NCI-H748 (cell line): ENCODE measurements around the gene RYR2.

Experiments used
- DNase-seq: peaks from one replicate; lab custom pipeline; 2025; ENCODE audit not compliant: unreplicated experiment; lab: John Stamatoyannopoulos, UW

The RYR2 gene

DNA sequence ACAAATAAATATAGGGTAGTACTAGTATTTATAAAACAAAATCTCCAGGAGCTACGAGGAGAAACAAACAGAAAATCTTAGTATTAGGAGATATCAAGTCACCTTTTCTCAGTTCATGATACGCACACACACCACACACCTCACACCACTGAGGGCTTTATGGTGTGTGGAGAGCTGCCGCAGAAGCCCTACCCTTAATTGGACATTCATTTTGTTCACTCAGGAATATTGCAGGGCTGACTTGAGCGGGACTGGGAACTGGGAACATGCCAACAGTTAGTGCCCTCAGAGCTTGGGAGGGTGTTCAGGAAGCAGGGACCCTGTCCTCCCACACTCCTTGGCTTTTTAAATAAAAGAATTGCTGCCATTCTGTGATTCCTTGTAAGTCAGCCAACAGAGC is 386.8 kb downstream of the RYR2 start:
- DNase-seq: no peak

DNA sequence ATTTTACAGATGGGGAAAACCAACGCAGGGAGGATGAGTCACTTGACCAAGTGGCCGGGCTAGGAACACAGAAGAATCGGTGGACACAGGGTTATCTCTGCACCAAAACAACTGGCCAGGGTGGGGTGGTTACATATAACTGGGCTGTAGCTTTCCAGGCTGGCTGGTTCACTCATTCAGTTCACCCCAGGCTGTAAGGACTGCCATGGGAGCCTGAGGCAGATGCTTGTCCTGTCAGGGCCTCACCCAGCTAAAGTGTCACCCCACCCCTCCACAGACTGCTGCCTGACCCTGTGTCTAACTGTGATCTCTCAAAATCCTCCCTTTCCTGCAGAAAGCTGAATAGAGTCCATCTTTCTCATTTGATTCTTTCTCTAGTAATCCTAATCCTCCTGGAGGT is 387.3 kb downstream of the RYR2 start:
- no peak for DNase-seq

DNA sequence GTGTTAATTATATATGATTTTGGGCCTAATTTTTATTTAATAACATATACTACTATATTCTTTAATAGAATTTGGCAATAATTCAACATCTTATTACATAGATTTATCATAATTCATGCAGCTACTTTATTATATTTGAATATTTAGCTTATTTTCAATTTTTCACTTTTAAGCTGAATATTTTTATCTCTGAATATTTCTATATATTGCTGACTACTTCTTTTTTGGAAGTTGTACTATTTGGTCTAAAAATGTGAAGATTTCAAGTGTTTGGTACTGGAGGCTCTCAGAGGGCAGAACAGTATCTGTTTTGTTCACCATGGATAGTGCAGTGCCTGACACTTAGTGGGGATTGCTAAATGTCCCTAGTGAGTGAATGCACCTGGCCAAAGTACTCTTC is 389.5 kb downstream of the RYR2 start:
- DNase-seq: no peak

DNA sequence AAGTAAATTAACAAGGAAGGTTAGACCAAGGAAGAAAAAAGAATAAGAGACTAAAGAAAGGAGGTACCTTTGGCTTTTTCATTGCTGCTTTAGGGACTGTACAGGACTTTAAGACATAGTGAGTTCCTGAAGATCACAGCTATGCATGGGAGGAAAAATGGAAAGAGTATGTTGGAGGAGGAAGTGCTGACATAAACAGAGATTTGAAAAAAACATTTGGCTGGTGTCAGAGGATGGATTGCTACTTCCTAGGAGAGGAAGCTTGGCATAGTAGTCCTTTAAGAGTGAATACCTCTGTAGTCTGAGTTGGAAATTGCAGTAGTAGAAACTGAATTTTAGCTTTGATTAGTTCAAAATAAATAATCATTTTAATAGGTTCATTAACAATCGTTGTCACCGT is 398.4 kb downstream of the RYR2 start:
- DNase-seq: no peak

DNA sequence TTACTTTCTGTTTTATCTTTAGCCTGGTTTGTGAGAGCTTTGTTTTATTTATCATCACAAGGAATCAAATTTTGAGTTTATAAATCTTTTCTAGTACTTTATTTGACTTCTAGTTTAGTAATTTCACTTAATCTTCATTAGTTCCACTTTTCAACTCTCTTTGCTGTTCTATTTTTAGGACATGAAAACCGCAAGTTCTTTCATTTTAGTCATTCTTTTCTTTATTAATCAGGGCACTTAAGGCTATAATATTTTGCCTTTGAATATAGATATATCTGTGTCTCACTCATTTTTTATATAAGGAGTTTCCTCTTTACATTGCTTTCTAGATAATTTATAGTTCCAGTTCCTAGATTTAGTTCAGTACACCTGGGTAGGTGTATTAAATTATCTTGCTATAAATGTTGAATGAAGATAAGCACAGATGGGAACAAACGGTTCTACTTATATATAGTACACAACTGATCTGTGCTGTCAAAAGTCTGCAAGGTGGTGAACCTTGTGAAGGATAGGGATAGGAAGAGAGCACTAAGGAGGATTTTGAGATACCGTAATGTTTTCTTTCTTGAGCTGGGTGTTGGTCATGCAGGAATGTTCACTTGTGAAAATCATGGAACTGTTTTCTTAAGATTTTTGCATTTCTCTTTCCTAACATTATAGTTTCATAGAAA is 402.3 kb downstream of the RYR2 start:
- DNase-seq: no peak

DNA sequence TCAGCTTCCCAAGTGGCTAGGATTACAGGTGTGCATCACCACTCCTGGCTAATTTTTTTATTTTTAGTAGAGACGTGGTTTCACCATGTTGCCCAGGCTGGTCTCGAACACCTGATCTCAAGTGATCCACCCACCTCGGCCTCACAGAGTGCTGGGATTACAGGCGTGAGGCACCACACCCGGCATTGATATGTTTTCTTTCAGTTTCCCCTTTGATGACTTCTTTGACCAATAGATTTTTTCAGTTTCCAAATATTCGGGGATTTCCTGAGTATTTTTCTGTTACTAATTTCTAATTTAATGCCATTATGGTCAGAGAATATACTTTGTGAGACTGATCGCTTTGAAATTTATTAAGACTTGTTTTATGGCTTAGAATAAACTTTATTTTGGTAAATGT is 406.1 kb downstream of the RYR2 start:
- no peak for DNase-seq

DNA sequence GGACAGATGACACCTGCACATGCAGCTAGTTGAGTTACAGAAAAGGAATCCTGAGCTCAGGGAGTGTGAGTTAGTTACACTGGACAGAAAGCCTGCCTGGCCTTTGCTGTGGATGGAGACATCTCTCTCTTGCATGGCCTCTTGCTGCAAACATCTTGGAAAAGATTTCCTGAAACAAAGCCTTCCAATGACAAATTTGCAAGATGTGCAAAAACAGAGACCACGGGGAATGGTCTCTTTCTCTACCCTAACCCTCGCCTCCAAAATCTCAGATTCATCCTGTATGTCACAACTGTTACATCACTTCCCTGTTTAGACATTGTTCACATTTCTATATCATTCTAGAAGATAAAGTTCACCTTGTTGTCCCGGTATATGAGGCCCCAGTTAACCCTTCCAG is 415.6 kb downstream of the RYR2 start:
- DNase-seq: no peak

DNA sequence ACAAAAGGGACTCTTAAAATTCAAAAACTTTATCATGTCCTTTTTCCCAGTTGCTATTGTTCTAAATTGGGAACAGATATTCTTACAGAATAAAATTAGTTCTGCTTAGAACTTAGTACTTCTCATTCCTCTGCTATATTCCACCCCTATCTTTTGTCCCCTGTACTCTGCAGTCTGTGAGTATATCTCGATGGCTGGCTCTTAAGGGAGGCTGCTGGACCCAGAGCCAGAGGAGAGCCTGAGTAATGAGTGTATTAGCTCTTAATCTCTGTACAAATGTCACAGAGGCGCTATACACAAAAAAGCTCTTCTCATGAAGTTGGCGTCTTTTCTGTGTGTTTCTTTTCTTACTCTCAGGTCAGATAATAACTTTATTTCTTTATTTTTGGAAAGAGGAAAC is 425.3 kb downstream of the RYR2 start:
- DNase-seq: no peak

DNA sequence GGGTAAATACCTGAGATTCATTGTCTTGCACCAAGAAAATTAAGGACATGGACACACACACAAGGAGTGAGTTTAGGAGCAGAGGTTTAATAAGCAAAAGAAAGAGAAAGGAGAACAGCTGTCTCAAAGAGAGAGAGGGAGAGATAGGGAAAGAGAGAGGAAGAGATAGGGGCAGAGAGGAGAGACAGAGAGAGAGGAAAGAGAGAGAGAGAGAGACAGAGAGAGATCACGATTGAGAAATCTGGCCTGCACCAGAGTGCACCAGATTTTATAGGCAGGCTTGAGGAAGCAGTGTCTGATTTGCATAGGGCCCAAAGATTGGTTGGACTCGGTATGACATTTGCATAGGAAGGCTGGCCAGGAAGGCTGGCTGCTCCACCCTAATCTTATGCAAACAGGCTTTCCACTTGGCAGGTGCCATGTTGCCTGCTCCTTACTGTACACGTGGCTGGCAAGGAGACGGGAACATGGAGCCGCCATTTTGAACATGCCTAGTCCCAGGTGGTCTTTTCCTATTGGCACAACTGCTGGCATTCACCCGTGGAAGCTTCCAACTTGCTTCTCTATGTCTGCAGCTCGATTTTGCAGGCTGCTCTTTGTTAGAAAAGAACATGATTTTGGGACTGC is 428.8 kb downstream of the RYR2 start:
- peak; percentile 79 for DNase-seq

DNA sequence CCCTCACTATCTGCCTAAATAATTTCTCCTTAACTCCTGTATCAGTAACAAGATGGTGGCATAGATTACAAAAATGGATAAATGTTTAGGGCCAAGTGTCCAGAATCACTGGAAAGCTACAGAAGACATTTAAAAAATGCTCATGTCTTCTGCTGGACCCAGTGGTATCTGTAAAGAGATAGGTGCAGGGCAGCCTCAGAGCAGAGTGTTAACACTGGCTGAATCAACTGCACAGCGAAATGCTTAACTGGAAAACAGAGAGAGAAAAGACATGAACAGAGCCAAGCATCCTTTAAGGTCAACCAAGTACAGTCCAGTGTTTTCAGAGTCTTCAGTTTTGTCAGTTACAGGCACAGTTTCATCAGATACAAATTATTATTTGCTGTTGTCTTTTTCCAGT is 429.4 kb downstream of the RYR2 start:
- DNase-seq: no peak

DNA sequence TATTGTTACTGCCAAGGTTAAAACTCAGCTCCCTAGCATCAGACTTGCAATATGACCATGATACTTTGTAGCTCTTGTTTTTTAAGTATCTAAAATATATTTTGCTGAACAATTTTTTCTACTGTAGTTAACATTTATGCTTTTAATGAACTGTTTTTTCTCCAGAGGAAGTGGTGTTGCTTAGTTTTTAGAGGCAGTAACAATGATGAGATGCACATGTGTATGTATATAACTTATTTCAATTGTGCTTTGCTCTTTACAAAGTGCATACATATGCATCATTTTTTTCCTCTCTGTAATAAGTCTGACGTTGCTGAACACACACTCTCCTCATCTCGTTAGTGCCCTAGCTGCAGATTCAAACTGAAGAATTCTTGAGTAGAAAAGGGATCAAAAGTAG is 430.0 kb downstream of the RYR2 start:
- no peak for DNase-seq

DNA sequence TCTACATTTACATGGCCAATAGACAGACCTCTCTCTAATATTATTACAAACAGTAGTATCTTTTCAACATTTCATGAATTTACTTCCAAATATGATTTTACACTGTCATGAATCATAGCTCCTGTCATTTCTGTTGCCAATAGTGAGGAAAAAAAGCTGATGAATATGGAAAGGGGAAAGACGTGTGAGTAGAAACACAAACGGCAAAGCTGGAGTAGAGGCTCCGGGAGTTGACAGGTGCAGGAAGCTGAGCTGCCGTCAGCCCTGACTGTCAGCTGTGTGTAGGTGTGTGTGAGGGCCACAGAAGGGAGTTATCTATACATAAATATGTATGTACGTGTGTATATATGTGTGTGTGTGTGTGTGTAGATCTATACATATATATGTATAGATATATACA is 431.9 kb downstream of the RYR2 start:
- no peak for DNase-seq

DNA sequence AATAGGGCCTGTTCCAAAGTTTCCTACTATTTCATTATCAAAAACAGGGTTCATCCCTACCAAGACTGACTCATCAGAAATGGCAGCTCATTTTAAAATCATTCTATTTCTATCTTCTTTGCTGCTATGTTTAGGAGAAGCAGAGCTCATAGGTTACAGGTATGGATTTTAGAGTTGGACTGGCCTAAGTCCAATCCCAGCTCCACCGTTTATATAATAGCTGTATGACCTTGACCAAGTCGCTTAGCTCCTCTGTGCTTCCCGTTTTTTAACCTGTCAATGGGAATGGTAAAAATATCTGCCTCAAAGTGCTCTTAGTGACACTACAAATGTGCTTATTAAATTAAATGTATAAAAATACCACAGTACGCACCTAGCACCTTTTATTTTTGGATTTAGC is 436.1 kb downstream of the RYR2 start:
- DNase-seq: no peak

DNA sequence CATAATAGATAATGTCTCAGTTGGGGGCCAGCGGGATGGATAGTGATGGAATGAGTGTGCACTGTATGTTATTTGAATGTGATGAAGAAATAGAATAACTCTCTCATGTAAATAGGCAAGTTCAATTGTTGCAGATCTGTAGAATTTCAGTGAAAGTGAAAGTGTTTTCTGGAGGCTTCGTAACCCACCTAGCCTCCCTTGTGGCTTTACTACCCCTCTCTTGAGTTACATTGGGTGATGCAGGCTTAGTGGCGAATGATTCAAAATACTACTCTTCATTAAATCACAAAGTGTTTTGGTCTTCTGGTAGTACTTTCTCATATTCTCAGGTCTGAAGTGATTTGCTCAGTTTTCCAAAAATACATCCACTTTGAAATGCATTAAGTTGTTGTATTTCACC is 436.9 kb downstream of the RYR2 start:
- no peak for DNase-seq

DNA sequence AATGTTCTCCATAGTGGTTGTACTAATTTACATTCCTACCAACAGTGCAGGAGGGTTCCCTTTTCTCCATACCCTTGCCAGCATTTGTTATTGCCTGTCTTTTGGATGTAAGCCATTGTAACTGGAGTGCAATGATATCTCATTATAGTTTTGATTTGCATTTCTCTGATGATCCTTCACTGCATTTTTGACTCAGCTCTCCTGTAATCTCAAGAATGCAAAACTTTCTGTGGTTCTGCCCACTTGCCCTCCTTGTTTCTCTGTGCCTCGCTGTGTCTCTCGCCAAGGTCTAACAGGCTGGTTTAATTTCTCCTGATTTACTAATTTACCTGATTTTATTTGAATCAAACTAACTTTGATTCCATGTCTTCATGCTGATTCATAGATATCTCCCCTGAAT is 440.8 kb downstream of the RYR2 start:
- DNase-seq: no peak

DNA sequence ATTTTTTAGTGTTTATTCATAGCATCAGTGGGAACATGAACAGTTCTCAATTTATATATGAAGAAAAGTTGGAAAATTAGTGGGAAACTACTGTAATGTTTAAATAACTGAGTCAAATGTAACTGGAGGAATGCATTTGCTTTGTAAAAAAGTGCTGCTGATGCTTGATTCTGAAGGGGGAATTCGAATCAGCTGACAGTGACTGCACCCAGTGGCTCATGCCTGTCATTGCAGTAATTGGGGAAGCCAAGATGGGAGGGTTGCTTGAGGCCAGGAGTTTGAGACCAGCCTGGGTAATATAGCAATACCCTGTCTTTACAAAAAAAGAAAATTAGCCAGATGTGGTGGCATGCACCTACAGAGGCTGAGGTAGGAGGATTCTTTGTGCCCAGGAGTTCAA is 450.4 kb downstream of the RYR2 start:
- no peak for DNase-seq

DNA sequence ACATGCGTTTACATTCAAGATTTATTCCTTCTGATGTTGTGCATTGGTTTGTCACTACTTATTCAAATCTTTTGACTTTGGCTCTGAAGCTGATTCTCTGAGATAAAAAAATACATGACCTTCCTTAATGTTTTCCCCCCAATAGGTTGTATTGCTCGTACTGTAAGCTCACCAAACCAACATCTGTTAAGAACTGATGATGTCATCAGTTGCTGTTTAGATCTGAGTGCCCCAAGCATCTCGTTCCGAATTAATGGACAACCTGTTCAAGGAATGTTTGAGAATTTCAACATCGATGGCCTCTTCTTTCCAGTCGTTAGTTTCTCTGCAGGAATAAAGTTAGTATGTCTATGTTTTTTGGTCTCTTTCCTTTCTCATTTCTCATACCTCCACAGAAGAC is 458.6 kb downstream of the RYR2 start:
- no peak for DNase-seq

DNA sequence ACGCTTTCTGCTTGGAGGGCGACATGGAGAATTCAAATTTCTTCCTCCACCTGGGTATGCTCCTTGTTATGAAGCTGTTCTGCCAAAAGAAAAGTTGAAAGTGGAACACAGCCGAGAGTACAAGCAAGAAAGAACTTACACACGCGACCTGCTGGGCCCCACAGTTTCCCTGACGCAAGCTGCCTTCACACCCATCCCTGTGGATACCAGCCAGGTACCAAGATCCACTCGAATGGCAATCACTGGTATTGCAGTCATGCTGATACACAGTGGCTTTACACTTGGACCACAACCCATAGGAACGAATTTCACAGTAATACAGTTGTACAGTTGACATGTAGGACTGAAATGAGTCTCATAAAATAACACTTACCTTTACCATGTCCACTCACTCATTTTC is 461.3 kb downstream of the RYR2 start:
- DNase-seq: no peak

DNA sequence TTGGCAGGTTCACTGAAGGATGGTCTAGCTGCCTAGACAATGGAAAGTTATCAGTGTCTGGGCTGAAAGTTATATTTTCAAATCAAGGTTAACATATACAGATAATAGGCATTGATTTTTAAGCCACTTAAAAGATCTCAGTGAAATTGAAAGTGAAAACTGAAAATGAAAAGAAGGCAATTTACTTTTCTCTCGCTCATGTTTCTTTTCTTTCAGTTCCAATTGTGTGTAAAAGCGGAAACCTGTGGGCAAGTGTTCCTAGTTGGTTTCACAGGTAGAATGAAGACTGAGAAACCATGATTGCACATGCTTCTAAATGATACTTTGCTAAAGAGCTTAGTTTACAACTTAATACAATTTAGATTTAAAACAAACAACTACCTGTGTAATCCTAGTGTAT is 465.0 kb downstream of the RYR2 start:
- no peak for DNase-seq

DNA sequence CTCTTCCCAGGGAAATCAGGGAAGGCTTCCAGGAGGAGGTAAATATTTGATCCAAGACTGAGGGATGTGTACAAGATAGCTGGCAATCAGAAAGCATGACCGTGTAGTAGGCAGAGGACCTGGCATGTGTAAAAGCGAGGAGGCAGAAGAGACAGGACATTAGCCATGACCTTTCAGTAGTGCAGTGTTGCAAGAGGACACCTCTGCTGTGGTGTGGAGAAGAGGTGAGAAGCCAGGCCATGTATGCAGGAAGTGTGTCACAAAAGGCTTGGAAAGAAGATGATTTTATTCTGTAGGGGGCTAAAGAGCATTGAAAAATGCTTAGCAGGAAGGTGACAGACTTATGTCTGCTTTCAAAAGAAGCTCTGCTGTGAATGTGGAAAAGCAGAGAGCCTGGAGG is 467.8 kb downstream of the RYR2 start:
- no peak for DNase-seq

DNA sequence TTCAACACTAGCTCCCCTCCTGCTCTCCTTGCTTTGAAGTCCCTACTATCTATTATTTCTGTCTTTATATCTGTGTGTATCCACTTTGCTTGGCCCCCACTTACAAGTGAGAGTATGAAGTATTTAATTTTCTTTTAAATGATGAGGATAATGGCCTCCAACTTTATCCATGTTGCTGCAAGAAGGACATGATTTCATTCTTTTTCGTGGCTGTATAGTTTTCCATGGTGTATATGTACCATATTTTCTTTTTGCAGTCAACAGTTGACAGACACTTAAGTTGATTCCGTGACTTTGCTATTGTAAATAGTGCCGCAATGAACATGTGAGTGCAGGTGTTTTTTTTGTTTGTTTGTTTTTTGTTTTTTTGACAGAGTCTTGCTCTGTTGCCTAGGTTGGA is 483.1 kb downstream of the RYR2 start:
- no peak for DNase-seq

DNA sequence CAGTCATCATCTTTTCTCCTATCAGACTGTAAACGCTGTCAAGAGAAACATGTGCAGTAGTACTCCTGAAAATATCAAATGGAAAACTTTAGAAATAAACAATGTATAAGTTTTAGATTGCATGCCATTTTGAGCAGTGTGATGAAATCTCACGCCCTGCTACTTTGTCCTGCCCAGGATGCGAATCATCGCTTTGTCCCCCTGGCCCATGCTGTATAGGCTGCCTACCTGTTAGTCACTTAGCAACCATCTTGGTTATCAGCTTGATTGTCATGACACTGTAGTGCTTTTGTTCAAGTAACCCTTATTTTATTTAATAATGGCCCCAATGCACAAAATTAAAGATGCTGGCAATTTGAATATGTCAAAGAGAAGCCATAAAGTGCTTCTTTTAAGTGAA is 485.8 kb downstream of the RYR2 start:
- DNase-seq: no peak

DNA sequence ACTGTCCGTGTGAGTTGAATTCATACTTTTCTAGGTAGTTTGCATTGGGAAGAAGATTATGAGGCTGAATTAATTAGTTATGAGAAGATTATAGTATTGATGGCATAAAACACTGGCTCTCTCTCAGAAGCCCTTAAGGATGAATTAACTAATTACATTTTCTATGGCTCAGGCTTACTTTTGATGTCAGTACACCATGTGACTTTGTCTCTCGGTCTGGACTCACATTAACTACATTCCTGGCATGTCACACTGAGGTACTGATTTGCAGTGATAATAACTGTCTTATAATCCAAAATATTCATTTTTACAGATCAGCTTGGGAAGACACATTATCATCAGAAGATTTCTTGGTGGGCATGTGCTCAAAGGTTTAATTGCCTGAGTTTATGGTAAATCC is 486.6 kb downstream of the RYR2 start:
- no peak for DNase-seq
